HK-2 (cell line): ENCODE results near the gene DCPS.
"Not testable (repeated sequence)": the region's sequence is repeated elsewhere in the genome, so short reads cannot be mapped to it uniquely, and the experiment has no call there.

ENCODE experiments used
- DNase-seq: peaks from one replicate; pipeline ENCODE4 v3.0.0-alpha.2; 2018; ENCODE audit not compliant: unreplicated experiment

DCPS gene

DNA sequence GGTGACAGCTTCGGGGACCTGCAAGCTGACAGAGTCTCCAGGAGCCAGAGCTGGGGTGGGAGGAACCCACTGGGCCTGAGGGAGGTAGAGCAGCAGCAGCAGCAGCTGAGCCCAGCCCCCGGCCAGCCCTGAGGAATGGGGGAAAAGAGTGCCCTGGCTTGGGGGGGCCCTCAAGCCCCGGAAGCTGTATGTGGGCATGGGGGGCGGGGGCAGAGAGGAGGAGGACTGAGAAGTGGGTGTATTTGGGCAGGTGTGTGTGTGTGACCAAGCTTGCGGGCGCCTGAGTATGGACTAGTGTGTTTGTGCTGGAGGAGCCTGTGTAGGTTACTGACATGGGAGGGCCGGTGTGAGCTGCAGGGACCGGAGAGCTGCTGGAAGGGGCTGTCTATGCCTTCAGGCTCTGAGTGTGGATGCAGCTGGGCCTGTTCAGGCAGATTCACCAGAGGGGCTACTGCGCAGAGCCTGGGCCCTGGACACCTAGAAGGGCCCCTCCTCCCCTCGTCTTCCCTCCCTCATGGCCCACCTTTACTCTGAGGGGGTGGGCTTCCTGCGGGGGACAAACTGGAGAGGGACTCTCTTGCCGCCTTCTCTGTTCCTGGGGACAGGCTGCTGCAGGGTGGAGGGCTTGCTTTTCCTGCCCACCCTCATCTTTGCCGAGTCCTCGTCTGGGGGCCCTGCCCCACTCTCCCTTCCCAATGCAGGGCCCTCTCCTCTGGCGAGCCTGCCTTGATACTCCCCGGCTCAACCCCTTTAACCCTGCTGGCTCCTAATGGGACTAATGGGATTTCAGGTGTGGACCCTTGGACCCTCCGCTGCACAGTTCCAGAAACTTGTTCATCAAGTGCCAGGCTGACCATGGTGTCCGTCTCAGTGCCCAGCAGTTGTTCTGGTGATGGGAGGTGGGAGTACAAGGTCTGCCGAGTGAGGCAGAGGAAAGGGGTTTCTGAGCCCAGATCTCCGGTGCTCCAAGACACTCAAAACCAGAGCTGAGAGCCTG lies 79.8 kb downstream of the DCPS start:
- DNase-seq, result no peak

DNA sequence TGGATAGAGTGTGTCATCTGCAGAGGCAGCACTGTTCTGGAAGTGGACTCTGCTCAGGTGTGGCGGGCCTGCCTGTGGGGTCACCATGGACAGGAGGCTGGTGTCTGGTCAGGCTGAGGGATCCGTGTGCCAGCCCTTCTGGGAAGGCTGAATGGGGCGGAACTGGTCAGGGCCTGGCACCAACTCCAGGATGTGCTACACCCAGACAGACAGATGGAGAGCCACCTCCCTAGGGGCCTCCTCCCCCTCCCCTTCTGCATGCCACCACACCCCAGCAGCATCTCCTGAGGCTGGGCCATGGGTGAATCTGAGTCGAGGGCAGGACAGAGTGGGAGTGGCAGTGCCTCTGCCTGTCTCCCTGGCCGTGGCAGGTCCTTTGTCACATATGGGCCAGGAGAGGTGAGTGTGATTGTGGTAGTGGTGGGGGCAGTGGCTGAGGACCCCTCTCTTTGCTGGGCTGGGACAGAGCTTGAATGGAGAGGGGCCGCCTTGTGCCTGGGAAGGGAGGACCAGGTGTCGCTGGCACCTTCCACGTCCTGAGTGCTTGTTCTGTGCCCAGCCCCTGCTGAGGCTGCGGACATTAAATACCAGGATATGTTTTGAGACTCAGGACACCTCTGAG lies 80.7 kb downstream of the DCPS start:
- DNase-seq, result no peak

DNA sequence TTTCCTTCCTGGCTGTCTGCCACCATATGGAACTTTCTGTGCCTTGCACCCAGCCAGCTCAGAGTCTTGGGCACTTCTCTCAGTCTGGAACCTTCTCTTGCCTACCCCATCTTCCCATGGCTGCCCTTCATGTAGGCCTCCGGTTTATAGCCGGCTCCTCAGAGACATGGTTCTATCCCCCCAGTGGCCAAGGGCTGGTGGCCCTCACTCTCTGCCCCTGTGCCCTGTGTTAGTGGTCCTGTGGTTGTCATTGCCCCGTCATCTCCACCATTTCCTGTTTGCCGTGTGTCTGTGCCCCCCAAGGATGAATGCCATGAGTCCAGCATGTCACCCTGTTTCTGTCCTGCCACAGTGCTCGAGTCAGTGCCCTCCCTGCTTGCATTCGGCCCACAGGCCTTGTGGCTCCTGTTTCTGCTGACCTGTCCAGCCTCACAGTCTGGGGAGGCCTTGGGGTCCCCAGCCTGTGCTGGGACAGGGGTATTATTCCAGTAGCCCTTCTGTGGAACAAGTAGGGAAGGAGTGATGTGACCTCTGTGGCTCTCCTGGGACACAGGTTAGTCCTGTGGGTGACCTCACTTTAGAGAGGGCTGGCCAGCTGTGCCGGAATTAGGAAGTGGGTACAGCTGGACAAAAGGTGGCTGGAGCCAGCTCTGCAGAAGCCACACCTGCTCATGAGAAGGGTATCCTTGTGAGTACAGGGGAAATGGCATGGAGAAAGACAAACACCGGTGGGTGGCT lies 82.3 kb downstream of the DCPS start:
- no peak for DNase-seq

DNA sequence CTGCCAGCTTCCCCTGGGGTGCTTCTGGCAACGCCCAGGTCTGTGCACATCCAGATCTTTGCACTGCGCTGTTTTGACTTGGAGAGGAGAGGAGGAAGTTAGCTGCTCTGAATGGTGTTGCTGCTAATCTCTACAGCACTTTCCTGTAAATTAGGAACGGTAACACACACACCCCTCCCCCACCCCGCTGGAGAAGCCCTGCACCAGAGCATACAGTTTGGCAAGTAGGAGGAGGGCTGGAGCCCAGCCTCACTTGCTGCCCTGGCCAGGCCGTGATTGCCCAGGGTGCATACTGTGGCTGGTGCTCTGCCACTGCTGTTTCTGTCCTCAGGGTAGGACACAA lies 82.8 kb downstream of the DCPS start:
- DNase-seq, result not testable (repeated sequence)

DNA sequence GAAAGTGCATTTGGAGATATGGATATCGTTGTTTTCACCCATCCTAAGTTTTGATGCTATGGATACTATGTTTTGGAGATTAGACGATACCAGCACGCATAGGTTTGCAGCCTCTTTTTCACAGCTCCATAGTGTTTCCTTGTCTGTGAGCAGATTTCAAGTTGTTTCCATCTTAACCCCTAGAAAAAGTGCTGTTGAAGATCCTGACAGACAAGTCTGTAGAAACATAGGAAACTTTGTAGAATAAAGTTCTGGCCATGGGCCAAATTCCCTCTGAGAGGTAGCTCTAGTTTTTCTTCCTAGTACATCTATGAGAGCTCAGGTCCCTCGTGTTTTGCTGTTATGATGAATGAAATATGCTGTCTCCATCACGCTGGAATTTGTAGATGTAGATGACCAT lies 84.0 kb downstream of the DCPS start:
- DNase-seq, result no peak

DNA sequence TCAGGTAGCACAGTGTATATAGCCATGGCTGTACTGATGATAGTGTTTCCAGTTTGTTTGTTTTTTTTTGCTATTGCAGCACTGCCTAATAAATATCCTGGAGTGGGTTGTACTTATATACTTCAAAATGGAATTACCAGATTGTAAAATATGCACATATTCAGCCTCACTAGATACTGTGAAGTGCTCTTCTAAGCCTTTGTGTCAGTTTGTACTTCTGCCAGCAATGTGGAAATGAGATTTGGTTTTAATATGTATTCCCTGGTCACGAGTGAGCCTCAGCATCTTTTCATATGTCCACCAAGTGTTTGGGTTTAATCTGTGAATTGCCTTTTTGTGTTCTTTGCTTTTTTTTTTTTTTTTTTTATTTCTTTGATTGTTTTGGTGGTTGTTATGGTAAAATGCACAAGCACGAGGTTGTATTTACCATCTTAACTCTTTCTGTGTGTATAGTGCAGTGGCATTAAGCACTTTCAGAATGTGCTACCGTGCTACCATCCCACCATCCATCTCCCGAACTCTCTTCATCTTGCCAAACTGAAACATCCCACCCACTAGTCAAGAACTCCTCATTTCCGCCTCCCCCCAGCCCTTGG lies 86.5 kb downstream of the DCPS start:
- DNase-seq, result no peak

DNA sequence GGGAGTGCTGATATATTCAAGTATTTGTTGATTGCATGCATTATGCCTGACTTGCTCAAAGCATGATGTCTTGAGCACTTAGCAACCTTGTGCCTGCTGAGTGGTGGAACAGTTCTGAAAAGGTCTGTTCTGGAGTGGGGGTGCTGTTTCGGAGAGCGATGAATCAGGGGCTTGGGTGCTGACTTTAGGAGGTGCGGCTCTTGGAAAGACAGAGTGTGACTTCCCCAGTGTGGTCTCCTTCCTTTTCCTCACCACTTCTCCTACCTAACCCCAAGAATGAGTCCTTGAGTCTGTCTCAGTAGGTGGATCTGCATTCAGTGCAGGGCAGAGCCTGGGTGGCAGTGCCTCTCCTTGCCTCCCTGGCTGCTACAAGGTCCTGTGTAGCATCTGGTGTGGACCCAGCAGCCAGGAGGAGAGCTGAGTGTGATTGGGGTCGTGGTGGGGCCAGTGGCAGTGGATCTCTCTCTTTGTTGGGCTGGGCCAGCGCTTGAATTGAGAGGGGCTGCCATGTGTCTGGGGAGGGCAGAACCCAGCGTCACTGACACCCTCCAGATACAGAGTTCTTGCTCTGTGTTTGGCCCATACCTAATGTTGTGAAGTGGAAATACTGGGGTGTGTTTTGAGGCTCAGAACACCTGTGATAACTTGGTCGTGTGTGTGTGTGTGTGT lies 87.6 kb downstream of the DCPS start:
- no peak for DNase-seq

DNA sequence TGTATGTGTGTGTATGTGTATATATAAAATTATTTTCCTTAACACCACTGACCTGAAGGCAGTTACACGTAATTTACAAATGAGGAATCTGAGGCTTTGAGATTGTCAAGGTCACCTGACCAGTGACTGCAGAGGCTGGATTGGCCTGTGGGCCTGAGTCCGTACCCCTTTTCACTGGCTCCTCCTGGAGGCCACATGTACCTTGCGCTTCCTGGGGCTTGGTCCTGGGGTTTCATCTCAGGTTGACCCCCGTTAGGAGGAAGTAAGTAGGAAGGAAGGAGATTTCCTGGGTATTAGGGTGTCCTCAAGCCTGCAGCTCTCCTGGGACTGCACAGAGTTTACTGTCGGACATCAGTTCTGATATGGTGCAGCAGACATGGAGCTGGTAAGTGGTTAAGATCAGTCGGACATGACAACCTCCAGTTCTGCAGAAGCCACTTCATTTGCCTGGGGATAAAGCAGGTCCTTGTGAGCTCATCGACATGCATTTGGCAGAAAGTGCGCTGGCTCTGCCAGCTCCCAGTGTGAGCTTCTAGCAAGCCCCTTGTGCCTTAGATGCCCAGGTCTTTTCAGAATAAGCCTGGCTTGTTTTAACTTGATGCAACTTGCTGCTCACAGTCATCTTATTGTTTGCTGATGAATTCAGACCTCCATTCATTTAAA lies 88.2 kb downstream of the DCPS start:
- no peak for DNase-seq

DNA sequence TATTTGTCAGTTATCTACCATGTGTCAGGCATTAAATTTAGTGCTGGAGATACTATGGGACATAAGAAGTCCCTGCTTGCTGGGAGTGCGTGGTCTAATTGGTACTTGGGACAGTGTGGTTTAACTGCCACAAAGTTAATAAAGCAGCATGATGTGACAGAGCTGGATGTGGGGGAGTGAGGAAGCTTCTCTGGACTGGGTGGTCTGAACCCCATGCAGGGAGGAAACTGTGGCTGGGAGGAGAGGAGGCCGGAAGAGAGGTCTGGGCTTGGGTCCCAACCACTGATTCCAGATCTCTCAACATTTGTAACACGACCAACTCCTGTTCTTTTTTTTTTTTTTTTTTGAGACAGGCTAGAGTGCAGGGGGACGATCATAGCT lies 88.8 kb downstream of the DCPS start:
- no peak for DNase-seq

DNA sequence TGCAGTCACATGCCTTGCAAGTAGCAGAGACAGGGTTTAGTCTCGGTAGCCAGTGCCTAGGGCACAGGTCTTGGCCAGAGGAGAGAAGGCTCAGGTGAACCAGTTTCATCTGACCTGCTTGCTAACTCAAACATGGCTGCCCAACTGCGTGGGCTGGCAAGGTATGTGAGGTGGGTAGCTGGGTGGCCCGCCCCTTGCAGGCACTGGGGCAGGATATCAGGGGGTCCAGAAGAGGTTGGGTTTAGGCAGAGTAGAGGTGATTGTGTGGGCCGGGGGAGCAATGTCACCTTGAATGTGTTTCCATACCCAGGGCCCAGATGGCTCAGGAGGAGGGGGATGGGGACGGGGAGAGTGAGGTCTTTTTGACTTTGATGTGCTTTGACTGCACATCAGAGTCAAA lies 89.3 kb downstream of the DCPS start:
- DNase-seq, result no peak

DNA sequence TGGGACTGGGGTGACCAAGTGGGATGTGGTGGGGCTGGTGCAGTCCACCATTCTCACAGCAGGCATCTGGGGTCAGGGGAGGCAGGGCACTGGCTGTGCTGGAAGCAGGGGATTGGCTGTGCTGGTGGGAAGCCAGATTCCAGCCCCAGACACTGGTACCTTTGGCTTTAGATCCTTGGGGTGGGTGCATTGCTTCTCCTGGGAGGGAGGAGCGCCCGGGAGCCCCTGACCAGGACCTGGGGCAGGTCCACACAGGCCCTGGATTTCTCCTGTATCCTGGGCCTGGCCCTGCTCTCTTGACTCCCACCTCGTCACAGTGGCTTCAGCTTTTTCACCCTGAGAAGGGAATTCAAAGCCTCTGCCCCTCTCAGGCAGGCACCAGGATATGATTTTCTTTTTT lies 90.2 kb downstream of the DCPS start:
- DNase-seq, result no peak

DNA sequence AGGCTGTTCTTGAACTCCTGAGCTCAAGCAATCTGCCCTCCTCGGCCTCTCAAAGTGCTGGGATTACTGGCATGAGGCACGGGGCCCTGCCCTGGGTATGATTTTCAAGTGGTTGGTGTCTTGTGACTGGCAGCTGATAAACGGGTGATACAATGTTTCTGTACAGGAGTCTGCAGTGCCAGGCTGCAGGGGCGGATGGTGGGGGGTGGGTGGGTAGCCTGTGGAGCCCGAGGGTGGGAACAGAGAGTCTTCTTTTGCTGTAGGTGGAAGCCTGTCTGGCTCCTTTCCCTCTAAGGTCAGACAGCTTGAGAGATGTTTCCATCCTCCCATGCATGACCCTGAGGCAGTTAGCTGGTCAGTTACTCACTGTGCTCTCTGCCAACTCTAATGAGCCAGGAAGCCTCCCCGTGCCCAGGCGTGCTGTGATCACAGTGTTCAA lies 90.8 kb downstream of the DCPS start:
- not testable (repeated sequence) for DNase-seq
